Bronchial epithelial cell (primary cell): ENCODE measurements around the gene ALX1. TPM values are rescaled to one million over a fixed set of nuclear protein-coding genes. Genes with fewer than 3 reads are reported as not detected.

Source experiments
- DNase-seq: peaks from one replicate; pipeline ENCODE4 v3.0.0-alpha.2; 2010; ENCODE audit warnings: low read depth
- FAIRE-seq: peaks from 2 replicates; lab custom pipeline; 2011; peaks lifted over from hg19 to GRCh38; lab: Jason Lieb, UNC
- H3K27me3 ChIP-seq: 2 replicates; pipeline ENCODE4 v1.5.1; 2011; ENCODE audit warnings: low read length; ENCODE audit not compliant: control insufficient read depth, insufficient read depth
- H3K36me3 ChIP-seq: 2 replicates; pipeline ENCODE4 v1.5.1; 2011; ENCODE audit warnings: low read length; ENCODE audit not compliant: control insufficient read depth, insufficient read depth
- H3K4me3 ChIP-seq: 2 replicates; pipeline ENCODE4 v1.5.1; 2011; ENCODE audit warnings: mild to moderate bottlenecking, low read depth, low read length, control low read depth
- CTCF ChIP-seq: IDR thresholded peaks from 2 replicates; pipeline ENCODE4 v1.5.1; 2011; ENCODE audit warnings: mild to moderate bottlenecking, moderate library complexity, low read length, control low read depth, inconsistent platforms; ENCODE audit not compliant: insufficient read depth, severe bottlenecking
- total RNA-seq: library from RNA; depleted of rRNA; stranded (reverse); fragments of >200 nt; gene quantifications from 2 replicates; pipeline ENCODE4 v1.2.1, GENCODE V29; 2014

Gene ALX1
- total RNA-seq, 1 donor from 2014 or later, result 0.26 TPM

DNA sequence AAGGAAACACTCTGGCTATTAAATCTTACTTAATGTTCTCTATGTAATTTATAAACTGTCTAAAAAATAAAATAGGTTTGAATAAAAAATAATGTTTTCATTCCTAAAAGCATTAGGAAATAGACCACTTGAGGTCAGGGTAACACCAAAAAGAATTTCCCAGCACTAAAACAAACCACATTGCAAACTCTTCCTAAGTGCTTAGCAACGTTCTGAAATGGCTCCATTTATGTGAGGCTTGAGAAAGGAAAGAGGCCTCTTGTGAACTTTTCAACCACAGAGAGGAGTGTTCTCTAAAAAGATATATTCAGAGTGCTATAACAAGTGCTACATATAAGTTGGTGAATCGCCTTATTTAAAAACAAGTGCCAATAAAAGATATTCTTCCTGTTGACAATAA is 42.7 kb downstream of the ALX1 start:
- TF ChIP-seq CTCF, result no peak
- Histone ChIP-seq H3K4me3 (no peak overlapping the region), H3K36me3 (no peaks in the 10 kb centered on the region), H3K27me3 (no peaks in the 10 kb centered on the region)
- no peak for FAIRE-seq
- no peak for DNase-seq

DNA sequence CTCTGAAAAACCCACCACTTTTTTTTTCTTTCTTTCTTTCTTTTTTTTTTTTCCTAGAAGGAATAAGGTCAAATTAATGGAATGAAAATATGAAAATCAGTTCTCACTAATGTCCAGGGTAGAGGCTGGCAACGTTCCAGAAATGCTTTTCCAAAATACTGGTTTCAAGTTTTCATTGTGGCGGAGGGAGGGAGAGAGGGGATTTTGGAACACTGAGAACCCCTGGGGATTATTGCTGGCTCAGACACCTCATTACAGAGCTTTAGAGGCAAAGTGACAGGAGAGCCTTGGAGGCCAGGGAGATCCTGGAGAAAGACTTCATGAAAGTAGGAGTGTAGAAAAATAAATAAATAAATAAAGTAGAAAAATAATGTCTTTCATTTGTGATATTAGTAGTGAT is 45.4 kb downstream of the ALX1 start:
- no peak for FAIRE-seq
- Histone ChIP-seq H3K27me3 (no peaks in the 10 kb centered on the region), H3K36me3 (no peaks in the 10 kb centered on the region), H3K4me3 (no peak overlapping the region)
- no peak for TF ChIP-seq CTCF
- DNase-seq, result no peak

DNA sequence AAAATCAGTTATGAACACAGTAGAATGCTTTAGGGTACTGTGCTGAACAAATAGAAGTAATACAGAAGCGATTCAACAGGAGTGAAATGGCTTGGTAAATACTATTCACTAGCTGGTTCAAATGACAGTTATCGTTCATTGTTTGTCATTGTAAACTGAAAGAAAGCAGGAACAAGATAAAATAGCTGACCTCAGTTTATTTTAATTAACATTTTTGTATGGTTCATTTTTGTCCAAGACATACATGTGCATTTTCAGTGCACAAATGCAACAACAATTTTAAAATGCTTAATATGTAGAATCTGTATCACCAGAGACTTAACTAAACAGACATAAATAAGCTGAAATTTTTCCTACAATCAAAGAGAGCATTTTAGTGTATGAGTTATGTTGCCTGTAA is 49.9 kb downstream of the ALX1 start:
- no peaks in the 10 kb centered on the region for H3K36me3 ChIP-seq
- H3K27me3 ChIP-seq, result no peaks in the 10 kb centered on the region
- H3K4me3 ChIP-seq, result no peak overlapping the region
- no peak for TF ChIP-seq CTCF
- no peak for DNase-seq
- no peak for FAIRE-seq

- no peaks in the 10 kb centered on the region for H3K27me3 ChIP-seq
- H3K4me3 ChIP-seq, result no peak overlapping the region
- TF ChIP-seq CTCF, result no peak
- DNase-seq (no peak), FAIRE-seq (no peak)
- no peaks in the 10 kb centered on the region for H3K36me3 ChIP-seq
Measured at GRCh38 chr12:85348779-85349178, 68.8 kb downstream of the ALX1 start.

- TF ChIP-seq CTCF, result no peak
- no peaks in the 10 kb centered on the region for H3K36me3 ChIP-seq
- no peak for FAIRE-seq
- no peak overlapping the region for H3K4me3 ChIP-seq
- no peak for DNase-seq
- no peaks in the 10 kb centered on the region for H3K27me3 ChIP-seq
Measured at GRCh38 chr12:85350356-85350755, 70.3 kb downstream of the ALX1 start.

Other genes starting within 250 kb of the ALX1 start
- under 0.01 TPM in 1 of 2 replicates, not detected in the other for gene TSPAN19, start 243.9 kb upstream of the ALX1 start, total RNA-seq
- under 0.01 and 0.38 TPM in 2 replicates for gene LRRIQ1, start 243.9 kb upstream of the ALX1 start, total RNA-seq